Kidney epithelial cell (primary cell): ENCODE results near the gene FOXL3. TPM values are rescaled to one million over a fixed set of nuclear protein-coding genes. Genes with fewer than 3 reads are reported as not detected.

ENCODE experiments used
- DNase-seq: peaks from one replicate; pipeline ENCODE4 v3.0.0-alpha.2; 2010; ENCODE audit warnings: low read depth
- H3K27me3 ChIP-seq: 2 replicates; pipeline ENCODE4 v1.6.0; 2011; ENCODE audit warnings: low read length; ENCODE audit not compliant: control insufficient read depth, insufficient read depth
- H3K36me3 ChIP-seq: 2 replicates; pipeline ENCODE4 v1.5.1; 2011; ENCODE audit warnings: low read length; ENCODE audit not compliant: control insufficient read depth, insufficient read depth
- H3K4me3 ChIP-seq: 2 replicates; pipeline ENCODE4 v1.5.1; 2011; ENCODE audit warnings: low read depth, mild to moderate bottlenecking, control low read depth, low read length
- CTCF ChIP-seq: IDR thresholded peaks from 2 replicates; pipeline ENCODE4 v1.5.1; 2011; ENCODE audit warnings: mild to moderate bottlenecking, moderate library complexity, low read length, control low read depth, inconsistent platforms; ENCODE audit not compliant: insufficient read depth, poor library complexity, severe bottlenecking
- total RNA-seq: library from RNA; depleted of rRNA; stranded (reverse); fragments of >200 nt; gene quantifications from 2 replicates; pipeline ENCODE4 v1.2.3, GENCODE V29; 2015

FOXL3 gene
- total RNA-seq, 1 donor from 2014 or later = not detected

GRCh38 chr7:272108-272615 lies 17.8 kb upstream of the FOXL3 start:
- no peaks in the 10 kb centered on the region for H3K27me3 ChIP-seq
- H3K36me3 ChIP-seq = no peaks in the 10 kb centered on the region
- no peak overlapping the region for H3K4me3 ChIP-seq
- DNase-seq = no peak
- TF ChIP-seq CTCF = no peak

GRCh38 chr7:272631-273030 lies 17.3 kb upstream of the FOXL3 start:
- no peak for TF ChIP-seq CTCF
- Histone ChIP-seq H3K4me3 (no peak overlapping the region), H3K36me3 (no peaks in the 10 kb centered on the region), H3K27me3 (no peaks in the 10 kb centered on the region)
- DNase-seq = no peak

- no peak overlapping the region for H3K4me3 ChIP-seq
- no peak for DNase-seq
- no peak for TF ChIP-seq CTCF
- H3K27me3 ChIP-seq = no peaks in the 10 kb centered on the region
- no peaks in the 10 kb centered on the region for H3K36me3 ChIP-seq
These were observed 16.6 kb upstream of the FOXL3 start for GRCh38 chr7:273327-273726.

- DNase-seq = no peak
- H3K27me3 ChIP-seq = no peaks in the 10 kb centered on the region
- H3K4me3 ChIP-seq = no peak overlapping the region
- no peaks in the 10 kb centered on the region for H3K36me3 ChIP-seq
- TF ChIP-seq CTCF = no peak
These were observed 15.7 kb upstream of the FOXL3 start for GRCh38 chr7:274266-274665.

- DNase-seq = no peak
- TF ChIP-seq CTCF = no peak
- no peak overlapping the region for H3K4me3 ChIP-seq
- H3K27me3 ChIP-seq = peaks cover 7% of the 10 kb centered on the region
- no peaks in the 10 kb centered on the region for H3K36me3 ChIP-seq
These were observed 13.6 kb upstream of the FOXL3 start for GRCh38 chr7:276230-276835.

- Histone ChIP-seq H3K27me3 (peaks cover 7% of the 10 kb centered on the region), H3K36me3 (no peaks in the 10 kb centered on the region), H3K4me3 (no peak overlapping the region)
- no peak for DNase-seq
- no peak for TF ChIP-seq CTCF
These were observed 12.7 kb upstream of the FOXL3 start for GRCh38 chr7:277228-277627.
